Prostate gland (tissue), 2 donors: ENCODE measurements around the gene SUGCT. TPM values are rescaled to one million over a fixed set of nuclear protein-coding genes. Genes with fewer than 3 reads are reported as not detected.

Experiments used
- DNase-seq: peaks from one replicate; pipeline ENCODE4 v3.0.0-alpha.2; 2019; ENCODE audit warnings: low spot score
- H3K27ac ChIP-seq, 2 donors: fragments of 200-600 bp; sonication (generic); 2 replicates each; pipeline ENCODE4 v1.5.1; 2017 to 2019
- H3K27me3 ChIP-seq: fragments of 200-600 bp; sonication (generic); replicated peaks from 2 replicates; pipeline ENCODE4 v1.5.1; 2019; ENCODE audit not compliant: insufficient read depth
- H3K36me3 ChIP-seq, 2 donors: fragments of 200-600 bp; sonication (generic); 1 replicate in 1 of 2; 2 replicates in 1 of 2; pipeline versions ENCODE4 v1.5.1 to v1.8.1; 2017 to 2019
- H3K4me1 ChIP-seq: fragments of 200-600 bp; sonication (generic); replicated peaks from 2 replicates; pipeline ENCODE4 v1.5.1; 2019
- H3K4me3 ChIP-seq, 2 donors: fragments of 200-600 bp; sonication (generic); 2 replicates each; pipeline ENCODE4 v1.5.1; 2017 to 2019
- H3K9me3 ChIP-seq: fragments of 200-600 bp; sonication (generic); 2 replicates; pipeline ENCODE4 v1.5.1; 2017
- CTCF ChIP-seq, 4 experiments: fragments of 200-600 bp in 2 of 4; fragments of 450-650 bp in 2 of 4; sonication (generic) in 2 of 4; IDR thresholded peaks; 1 replicate in 3 of 4; 2 replicates in 1 of 4; pipeline ENCODE4 v1.5.1; 2016 to 2019; ENCODE audit warnings: antibody characterized with exemption in 4 of 4, mild to moderate bottlenecking in 2 of 4, moderate library complexity in 2 of 4
- POLR2A ChIP-seq: fragments of 450-650 bp; IDR thresholded peaks from one replicate; pipeline ENCODE4 v1.6.1; 2016; ENCODE audit warnings: antibody characterized with exemption, mild to moderate bottlenecking
- POLR2AphosphoS5 ChIP-seq: sonication (generic); formaldehyde crosslinking; IDR thresholded peaks from one replicate; pipeline ENCODE4 v1.6.1; 2017; ENCODE audit warnings: antibody characterized with exemption
- WGBS: methylation state at CpG from one replicate; pipeline ENCODE4 v1.1.5; 2018; 5-methylcytosine and 5-hydroxymethylcytosine counted together
- intact Hi-C: fragments of 100-400 bp; cut with DNase I; formaldehyde crosslinking; loops from one replicate; pipeline ENCODE4 v1.14.2; 2022
- total RNA-seq, 2 donors: library from RNA; depleted of rRNA; stranded (reverse); fragments of >200 nt; gene quantifications; one replicate each; pipeline ENCODE4 v1.1.0, GENCODE V29; 2016

The SUGCT gene
- total RNA-seq, 2 donors from 2014 or later: 2.2 to 3.2 TPM

- H3K27ac ChIP-seq: no peak overlapping the region
- H3K4me3 ChIP-seq: no peak overlapping the region
- no peaks in the 10 kb centered on the region for H3K4me1 ChIP-seq
- DNase-seq: no peak
- 68% methylated on average over 9 of the region's 9 CpGs for WGBS
- no peaks in the 10 kb centered on the region for H3K36me3 ChIP-seq
- no peaks in the 10 kb centered on the region for H3K9me3 ChIP-seq
- no peaks in the 10 kb centered on the region for H3K27me3 ChIP-seq
- TF ChIP-seq CTCF (IDR thresholded peaks at IDR 0.05) (no peak), POLR2A (no peak)
- intact Hi-C loops: loop anchor here (5.0 kb wide), 1 partner anchor 944 kb away; no protein-coding TSS in a partner anchor
Observed at GRCh38 chr7:40763319-40764287, 628.8 kb downstream of the SUGCT start.

GRCh38 chr7:40765639-40766038 is 630.8 kb downstream of the SUGCT start:
- no peak for DNase-seq
- intact Hi-C loops: no loop called here
- Histone ChIP-seq H3K4me3 (no peak overlapping the region), H3K36me3 (no peaks in the 10 kb centered on the region), H3K4me1 (no peaks in the 10 kb centered on the region), H3K27ac (no peak overlapping the region), H3K9me3 (no peaks in the 10 kb centered on the region), H3K27me3 (no peaks in the 10 kb centered on the region)
- no peak for TF ChIP-seq POLR2A
- no peak for TF ChIP-seq CTCF (IDR thresholded peaks at IDR 0.05)
- no peak for TF ChIP-seq POLR2AphosphoS5
- WGBS: 81% methylated on average over 3 of the region's 3 CpGs

DNA sequence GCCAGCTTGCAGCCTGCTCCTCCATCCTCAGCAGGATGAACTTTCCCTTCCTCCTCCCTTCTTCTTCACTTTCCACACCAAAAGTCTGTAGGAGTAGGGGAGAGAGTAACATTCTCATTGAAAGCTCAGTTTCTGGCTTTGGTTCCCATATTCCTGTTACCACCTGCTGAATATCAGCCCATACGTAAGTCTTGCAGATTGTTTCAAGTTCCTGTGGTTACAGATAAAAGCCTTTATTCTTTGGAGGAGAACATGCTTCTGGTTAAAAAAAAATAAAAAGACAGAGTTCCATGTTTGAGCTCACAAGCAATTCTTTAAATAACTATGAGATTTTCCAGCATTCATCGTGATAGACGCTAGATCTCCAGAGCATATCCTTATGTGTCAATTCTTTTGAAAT is 637.3 kb downstream of the SUGCT start:
- WGBS: 67% methylated on average over 3 of the region's 3 CpGs
- TF ChIP-seq POLR2A: no peak
- no peak for TF ChIP-seq POLR2AphosphoS5
- TF ChIP-seq CTCF (IDR thresholded peaks at IDR 0.05): no peak
- Histone ChIP-seq H3K36me3 (no peaks in the 10 kb centered on the region), H3K4me3 (no peak overlapping the region), H3K9me3 (no peaks in the 10 kb centered on the region), H3K4me1 (no peaks in the 10 kb centered on the region), H3K27ac (no peak overlapping the region), H3K27me3 (no peaks in the 10 kb centered on the region)
- DNase-seq: no peak
- intact Hi-C loops: loop anchor here (10.0 kb wide), 1 partner anchor 143 kb away; no protein-coding TSS in a partner anchor

GRCh38 chr7:40773656-40774055 is 638.9 kb downstream of the SUGCT start:
- 70% methylated on average over 3 of the region's 3 CpGs for WGBS
- H3K4me1 ChIP-seq: no peaks in the 10 kb centered on the region
- TF ChIP-seq POLR2AphosphoS5: no peak
- no peak for TF ChIP-seq CTCF (IDR thresholded peaks at IDR 0.05)
- H3K9me3 ChIP-seq: no peaks in the 10 kb centered on the region
- no peak for DNase-seq
- H3K36me3 ChIP-seq: no peaks in the 10 kb centered on the region
- H3K27me3 ChIP-seq: no peaks in the 10 kb centered on the region
- intact Hi-C loops: loop anchor here (10.0 kb wide), 1 partner anchor 141 kb away; no protein-coding TSS in a partner anchor
- no peak overlapping the region for H3K27ac ChIP-seq
- no peak overlapping the region for H3K4me3 ChIP-seq
